ENCODE measurements around the gene RBM33.

DNA sequence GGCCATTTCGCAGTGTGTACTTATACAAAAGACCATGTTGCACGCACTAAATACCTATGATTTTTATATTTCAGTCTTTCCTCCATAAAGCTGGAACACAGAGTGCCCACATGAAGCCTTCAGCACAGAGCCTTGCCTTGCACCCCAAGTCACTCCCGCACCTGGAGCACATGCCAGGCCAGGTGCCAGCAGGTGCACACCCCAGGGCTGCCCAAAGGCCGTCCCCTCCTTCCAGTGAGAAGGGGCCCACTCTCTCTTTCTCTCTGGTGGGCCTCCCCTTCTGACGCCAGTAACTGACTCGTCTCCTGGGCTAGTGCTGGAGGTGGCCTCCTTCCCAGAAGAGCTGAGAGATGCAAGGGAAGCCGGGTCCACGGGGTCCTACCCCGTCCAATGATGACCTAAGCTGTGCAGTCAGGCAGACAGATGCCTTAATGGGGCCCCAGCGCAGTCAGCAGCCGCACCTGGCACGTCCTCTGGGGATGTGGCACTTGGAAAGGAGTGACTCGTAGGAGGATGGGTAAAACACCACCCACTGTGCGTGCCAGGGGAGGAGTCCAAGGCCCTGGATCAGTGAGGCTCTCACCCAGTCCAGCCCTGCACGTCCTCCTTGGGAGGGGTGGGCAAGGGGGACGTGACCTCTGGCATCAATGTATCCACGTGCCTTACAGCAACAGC is 185.5 kb downstream of the RBM33 start:
- TF ChIP-seq, protein P1, sequence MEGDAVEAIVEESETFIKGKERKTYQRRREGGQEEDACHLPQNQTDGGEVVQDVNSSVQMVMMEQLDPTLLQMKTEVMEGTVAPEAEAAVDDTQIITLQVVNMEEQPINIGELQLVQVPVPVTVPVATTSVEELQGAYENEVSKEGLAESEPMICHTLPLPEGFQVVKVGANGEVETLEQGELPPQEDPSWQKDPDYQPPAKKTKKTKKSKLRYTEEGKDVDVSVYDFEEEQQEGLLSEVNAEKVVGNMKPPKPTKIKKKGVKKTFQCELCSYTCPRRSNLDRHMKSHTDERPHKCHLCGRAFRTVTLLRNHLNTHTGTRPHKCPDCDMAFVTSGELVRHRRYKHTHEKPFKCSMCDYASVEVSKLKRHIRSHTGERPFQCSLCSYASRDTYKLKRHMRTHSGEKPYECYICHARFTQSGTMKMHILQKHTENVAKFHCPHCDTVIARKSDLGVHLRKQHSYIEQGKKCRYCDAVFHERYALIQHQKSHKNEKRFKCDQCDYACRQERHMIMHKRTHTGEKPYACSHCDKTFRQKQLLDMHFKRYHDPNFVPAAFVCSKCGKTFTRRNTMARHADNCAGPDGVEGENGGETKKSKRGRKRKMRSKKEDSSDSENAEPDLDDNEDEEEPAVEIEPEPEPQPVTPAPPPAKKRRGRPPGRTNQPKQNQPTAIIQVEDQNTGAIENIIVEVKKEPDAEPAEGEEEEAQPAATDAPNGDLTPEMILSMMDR (conservative IDR thresholded peaks at IDR 0.05; ENCODE audit: low read depth, low read length) = no peak
- TF ChIP-seq EZH2 (IDR thresholded peaks at IDR 0.05; ENCODE audit: borderline replicate concordance, low read depth, low read length, poor library complexity, severe bottlenecking) = no peak
